ENCODE data around the gene NOS3. TPM values are rescaled to one million over a fixed set of nuclear protein-coding genes. Genes with fewer than 3 reads are reported as not detected.
A peak's percentile ranks its signal among the peaks of the same experiment; 100 is the strongest.

NOS3 gene
- 1 to 10 TPM; 2.7 to 5.4 TPM for total RNA-seq
- long read RNA-seq, partial matches to known transcripts: 9 of 10 reads
- long read RNA-seq, other reads (novel, unspliced or antisense): 0 of 10 reads

DNA sequence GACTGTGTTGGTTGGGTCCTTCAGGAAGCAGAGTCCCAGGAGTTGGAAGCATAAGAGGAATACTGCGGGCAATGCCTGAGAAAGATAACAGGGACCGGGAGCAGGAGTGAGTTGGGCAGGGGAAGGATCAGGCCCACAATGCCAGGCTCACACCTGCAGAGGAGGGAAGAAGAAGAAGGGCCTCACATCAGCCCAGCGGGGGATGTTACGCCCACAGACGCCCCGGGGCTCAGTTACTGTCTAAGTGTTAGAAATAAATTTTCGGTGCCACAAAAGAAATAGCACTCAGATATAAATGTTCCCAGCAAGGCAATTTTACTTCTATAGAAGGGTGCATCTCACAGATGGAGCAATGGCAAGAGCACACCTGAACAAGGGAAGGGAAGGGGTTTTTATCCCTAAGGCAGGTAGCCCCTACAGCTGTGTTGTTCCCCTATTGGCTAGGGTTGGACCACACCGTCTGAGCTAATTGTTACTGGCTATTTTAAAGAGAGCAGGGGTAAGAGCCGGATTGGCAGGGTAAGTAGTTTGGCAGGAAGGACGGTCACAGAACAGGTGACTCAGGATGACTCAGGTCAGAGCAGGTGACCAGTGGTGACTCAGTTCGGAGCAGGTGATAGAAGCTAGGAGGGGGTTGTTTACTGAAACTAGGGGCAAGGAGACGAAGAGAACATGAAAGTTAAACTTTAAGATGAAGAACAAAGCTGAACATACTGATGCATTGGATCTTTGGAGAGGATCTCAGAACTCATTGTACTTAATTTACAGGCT, at the start of gene NOS3:
NOS3 (plus strand) TSS at position 602 of the 771 bp plus-strand sequence. CDS start 2,787 bp downstream, outside the sequence.
- DNase-seq (no peak), ATAC-seq (no peak)
- intact Hi-C loops (cut with DNase I, micrococcal nuclease): no loop called here

GRCh38 chr7:150941351-150942000, 49.3 kb upstream of the NOS3 start:
- DNase-seq: no peak
- intact Hi-C loops (cut with DNase I, micrococcal nuclease): no loop called here

DNA sequence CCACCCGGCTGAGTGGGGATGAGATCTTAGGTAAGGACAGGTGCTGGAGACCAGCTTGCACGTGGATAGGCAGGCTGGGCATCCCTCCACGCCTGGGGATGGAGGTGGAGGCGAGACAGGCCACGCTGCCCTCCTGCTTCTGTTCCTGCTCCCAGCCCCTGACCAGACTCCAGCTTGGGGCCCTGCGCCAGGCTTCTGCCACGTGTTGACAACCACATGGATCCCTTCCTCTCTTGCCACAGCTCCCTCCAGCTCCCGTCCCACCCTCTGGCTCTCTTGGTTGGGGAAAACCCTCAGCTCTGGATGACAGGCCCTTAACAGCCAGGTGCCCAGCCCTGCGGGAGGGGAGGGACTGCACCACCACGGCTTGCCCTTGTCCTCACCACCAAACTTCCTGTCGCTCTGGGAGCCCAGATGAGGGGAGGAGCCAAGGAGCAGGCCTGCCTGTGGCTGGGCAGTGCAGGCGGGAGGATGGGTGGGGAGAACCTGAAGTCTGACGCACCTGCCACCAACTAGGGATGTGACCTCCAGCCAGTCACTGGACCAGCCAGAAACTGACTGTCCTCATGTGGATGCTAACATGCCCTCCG, 48.7 kb upstream of the NOS3 start:
- ATAC-seq: peak; percentile 91
- intact Hi-C loops (cut with DNase I, micrococcal nuclease): no loop called here
- peak; percentile 64 to 73 for DNase-seq

More at GRCh38 chr7:150941351-150942000, 49.3 kb upstream of the NOS3 start:
- no peak for ATAC-seq

DNA sequence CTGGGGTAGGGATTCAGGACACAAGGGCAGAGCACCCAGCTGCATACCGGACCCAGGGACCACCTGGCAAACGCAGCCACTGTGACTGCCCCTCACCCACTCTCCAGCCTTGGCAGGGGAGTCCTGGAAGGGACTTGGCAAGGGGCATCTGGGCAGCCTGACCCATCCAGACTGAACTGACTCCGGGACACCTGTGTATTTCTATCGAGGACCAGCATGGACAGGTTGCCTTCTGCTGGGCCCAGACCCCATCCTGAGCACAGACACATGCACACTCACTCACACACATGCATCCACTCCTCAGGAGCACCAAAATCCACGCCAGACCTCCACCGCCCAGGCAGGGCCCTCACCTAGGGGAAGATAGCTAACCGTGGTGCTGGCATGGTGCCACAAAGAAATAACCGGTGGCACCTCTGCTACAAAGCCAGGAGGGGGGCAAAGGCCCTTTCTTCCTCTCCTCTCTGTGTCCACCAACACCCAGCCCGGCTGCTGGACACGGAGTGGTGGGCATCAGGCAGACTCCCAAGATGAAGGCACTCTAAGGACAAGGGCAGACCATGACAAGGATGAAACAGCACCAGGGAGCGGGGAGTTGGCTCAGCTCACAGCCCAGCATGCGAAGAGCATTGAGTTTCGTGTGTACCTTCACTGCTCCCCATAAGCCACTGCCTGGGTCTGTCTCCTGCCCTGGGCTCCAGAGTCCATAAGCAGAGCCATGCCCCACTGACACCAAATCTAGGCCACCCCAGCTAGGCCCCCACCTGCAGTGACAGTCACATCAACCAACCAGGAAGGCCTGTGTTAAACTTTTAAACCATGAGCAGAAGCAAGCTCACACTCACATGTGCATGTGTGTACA, 48.0 kb upstream of the NOS3 start:
- intact Hi-C loops (cut with DNase I, micrococcal nuclease): no loop called here
- DNase-seq (no peak), ATAC-seq (no peak)

DNA sequence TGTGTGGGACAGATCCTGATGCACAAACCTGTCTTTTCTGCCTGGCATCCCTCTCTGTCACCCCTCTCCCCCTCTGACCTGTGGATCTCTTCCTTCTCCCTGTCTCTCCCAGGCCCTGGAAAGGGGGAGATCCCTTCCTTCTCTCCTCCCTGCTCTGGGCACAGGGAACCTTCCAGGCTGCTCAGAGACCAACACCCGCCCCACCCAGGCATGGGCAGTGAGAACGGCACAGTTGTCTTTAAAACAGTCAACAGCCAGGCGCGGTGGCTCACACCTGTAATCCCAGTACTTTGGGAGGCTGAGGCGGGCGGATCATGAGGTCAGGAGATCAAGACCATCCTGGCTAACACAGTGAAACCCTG, 47.4 kb upstream of the NOS3 start:
- intact Hi-C loops (cut with DNase I, micrococcal nuclease): no loop called here
- no peak for ATAC-seq
- no peak for DNase-seq

GRCh38 chr7:150944066-150945042, 46.5 kb upstream of the NOS3 start:
- intact Hi-C loops (cut with DNase I, micrococcal nuclease): no loop called here
- peak in 1 of 2 donors; percentile 2 for DNase-seq
- ATAC-seq: no peak

- ATAC-seq (no peak), DNase-seq (peak in 1 of 2 donors; percentile 5)
- intact Hi-C loops (cut with DNase I, micrococcal nuclease): no loop called here
These were observed 45.5 kb upstream of the NOS3 start for GRCh38 chr7:150945171-150945852.

DNA sequence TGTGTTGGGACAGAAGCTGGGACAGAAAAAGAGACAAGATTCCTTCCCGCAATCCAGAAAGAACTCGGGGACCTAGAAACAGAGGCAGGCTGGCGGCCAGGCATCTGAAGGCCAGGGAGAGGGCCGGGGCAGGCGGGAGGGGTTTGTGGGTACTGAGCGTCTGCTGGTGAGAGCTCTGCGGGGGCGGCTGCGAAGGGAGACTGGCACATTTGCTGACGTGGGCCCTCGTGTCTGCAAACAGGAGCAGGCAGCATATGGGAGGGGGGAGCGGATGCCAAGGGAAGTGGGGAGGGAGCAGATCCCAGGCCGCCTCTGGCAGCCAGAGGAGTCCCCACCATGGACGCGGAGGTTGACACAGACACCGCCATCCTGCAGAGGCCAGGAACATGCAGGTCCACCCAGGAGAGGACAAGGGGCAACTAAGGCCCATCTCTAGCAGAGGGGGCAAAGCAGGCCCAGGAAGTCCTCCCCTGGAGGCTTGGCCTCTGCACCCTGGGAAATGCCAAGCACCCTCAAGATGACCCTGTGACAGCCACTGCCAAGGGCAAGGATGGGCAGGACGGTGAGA, 44.9 kb upstream of the NOS3 start:
- intact Hi-C loops (cut with DNase I, micrococcal nuclease): no loop called here
- no peak for ATAC-seq

GRCh38 chr7:150946421-150947240, 44.2 kb upstream of the NOS3 start:
- DNase-seq: peak in 1 of 2 donors; percentile 3
- ATAC-seq: no peak
- intact Hi-C loops (cut with DNase I, micrococcal nuclease): no loop called here

More for the DNA sequence above, 44.9 kb upstream of the NOS3 start:
- peak; percentile 36 to 81 for DNase-seq

- intact Hi-C loops (cut with DNase I, micrococcal nuclease): no loop called here
- ATAC-seq (peak; percentile 31), DNase-seq (peak in 1 of 2 donors; percentile 4)
These were observed 43.5 kb upstream of the NOS3 start for GRCh38 chr7:150947241-150947745.

- intact Hi-C loops (cut with DNase I, micrococcal nuclease): no loop called here
- ATAC-seq (no peak), DNase-seq (no peak)
These were observed 42.8 kb upstream of the NOS3 start for GRCh38 chr7:150947761-150948651.

GRCh38 chr7:150948791-150949251, 42.0 kb upstream of the NOS3 start:
- DNase-seq (peak in 1 of 2 donors; percentile 14), ATAC-seq (no peak)

DNA sequence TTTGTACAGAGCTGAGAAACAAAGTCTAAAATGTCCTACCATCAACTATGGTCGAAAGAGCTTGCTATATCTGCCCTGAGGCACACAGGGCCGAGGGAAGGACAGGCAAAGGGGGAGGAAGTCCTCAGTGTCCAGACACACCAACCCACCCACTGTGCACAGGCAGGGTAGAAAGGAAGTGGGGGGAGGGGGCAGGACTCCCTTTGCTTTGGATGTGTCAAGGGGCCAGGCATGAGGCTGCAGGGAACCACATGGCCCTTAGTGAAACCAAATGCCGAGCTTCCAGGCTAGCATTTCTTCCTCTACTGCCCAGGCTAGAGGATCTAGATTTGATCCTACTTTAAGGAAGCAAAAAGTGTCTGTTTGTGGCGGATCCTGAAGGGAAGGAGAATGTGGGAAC, 41.3 kb upstream of the NOS3 start:
- intact Hi-C loops (cut with DNase I, micrococcal nuclease): no loop called here
- ATAC-seq (no peak), DNase-seq (peak; percentile 2 to 17)

More at GRCh38 chr7:150948791-150949251, 42.0 kb upstream of the NOS3 start:
- intact Hi-C loops (cut with DNase I, micrococcal nuclease): no loop called here

GRCh38 chr7:150949971-150950491, 40.8 kb upstream of the NOS3 start:
- no peak for ATAC-seq

More at GRCh38 chr7:150949971-150950491, 40.8 kb upstream of the NOS3 start:
- intact Hi-C loops (cut with DNase I, micrococcal nuclease): no loop called here
- DNase-seq: peak in 1 of 2 donors; percentile 12

Measured in left colon (tissue), 2 donors.